CD4-positive, alpha-beta T cell treated with Interleukin-17A for 4 hours (primary cell): Measurements from ENCODE around the gene CES3.

Experiments
- DNase-seq: peaks from one replicate; pipeline ENCODE4 v3.0.0-alpha.2; 2020; ENCODE audit warnings: mixed read lengths

CES3 gene

GRCh38 chr16:66961065-66961744, at the start of gene CES3:
Gene CES3, plus strand, starts transcription at chr16:66961266. Its CDS starts 42 bp downstream, at chr16:66961308.
- peak; percentile 57 for DNase-seq

- no peak for DNase-seq
Measured at GRCh38 chr16:66911801-66912200, 49.3 kb upstream of the CES3 start.

GRCh38 chr16:66913081-66913480, 48.0 kb upstream of the CES3 start:
- DNase-seq, result no peak

GRCh38 chr16:66913711-66914110, 47.4 kb upstream of the CES3 start:
- DNase-seq, result no peak

- DNase-seq, result no peak
Measured at GRCh38 chr16:66914541-66914940, 46.5 kb upstream of the CES3 start.

- DNase-seq, result no peak
Measured at GRCh38 chr16:66915041-66915440, 46.0 kb upstream of the CES3 start.

GRCh38 chr16:66916518-66916917, 44.5 kb upstream of the CES3 start:
- DNase-seq, result no peak

- DNase-seq, result no peak
Measured at GRCh38 chr16:66917741-66918140, 43.3 kb upstream of the CES3 start.

- no peak for DNase-seq
Measured at GRCh38 chr16:66918355-66918754, 42.7 kb upstream of the CES3 start.

GRCh38 chr16:66918803-66919568, 42.1 kb upstream of the CES3 start, which contains the start of gene CDH16:
Gene CDH16, minus strand, starts transcription at chr16:66918885. Its CDS starts 820 bp downstream, at chr16:66918065.
- DNase-seq, result no peak

GRCh38 chr16:66919569-66920298, 41.3 kb upstream of the CES3 start:
- DNase-seq, result no peak

GRCh38 chr16:66920299-66920590, 40.8 kb upstream of the CES3 start:
- no peak for DNase-seq

- no peak for DNase-seq
Measured at GRCh38 chr16:66920924-66921680, 40.0 kb upstream of the CES3 start.

GRCh38 chr16:66921729-66922450, 39.2 kb upstream of the CES3 start:
- DNase-seq, result no peak

GRCh38 chr16:66923247-66923731, 37.8 kb upstream of the CES3 start:
- no peak for DNase-seq

- no peak for DNase-seq
Measured at GRCh38 chr16:66923866-66924265, 37.2 kb upstream of the CES3 start.

- DNase-seq, result peak; percentile 48
Measured at GRCh38 chr16:66924527-66925321, 36.3 kb upstream of the CES3 start.

- no peak for DNase-seq
Measured at GRCh38 chr16:66925322-66925840, 35.7 kb upstream of the CES3 start, which contains the start of gene RRAD. Gene RRAD, minus strand, starts transcription at chr16:66925535. Its CDS starts 356 bp downstream, at chr16:66925179.

GRCh38 chr16:66926171-66926947, 34.7 kb upstream of the CES3 start:
- DNase-seq, result no peak

- DNase-seq, result no peak
Measured at GRCh38 chr16:66926961-66927436, 34.1 kb upstream of the CES3 start.
